Panc1 (cell line): Measurements from ENCODE around the gene FTO. TPM values are rescaled to one million over a fixed set of nuclear protein-coding genes. Genes with fewer than 3 reads are reported as not detected.

Source experiments
- ATAC-seq: fragments of 200-7000 bp; cut with Tn5 transposase; 2 replicates; pipeline ENCODE4 v1.9.1; 2020; ENCODE audit warnings: mild to moderate bottlenecking, moderate library complexity
- BruUV-seq: library from RNA; stranded (reverse); fragments of 400-500 nt; replicated peaks from 2 replicates; lab custom pipeline; 2021; lab: Mats Ljungman, UMichigan
- CTCF ChIA-PET: fragments of 300-600 bp; sonication (Branson Sonifier 250); formaldehyde crosslinking; loops from one replicate; lab custom pipeline; 2022; ENCODE audit warnings: antibody characterized with exemption; lab: Charles Lee
- POLR2A ChIA-PET: fragments of 300-600 bp; sonication (Branson Sonifier 250); formaldehyde crosslinking; loops from one replicate; lab custom pipeline; 2022; ENCODE audit warnings: antibody characterized with exemption; lab: Charles Lee
- DNase-seq: peaks from one replicate; pipeline ENCODE4 v3.0.0-alpha.2; 2010; ENCODE audit warnings: low read depth, low spot score
- H3K27ac ChIP-seq: 2 replicates; pipeline ENCODE4 v1.5.1; 2011; ENCODE audit warnings: mild to moderate bottlenecking, low read length, inconsistent platforms
- H3K27me3 ChIP-seq: fragments of 200-500 bp; sonication (Bioruptor generic); 2 replicates; pipeline ENCODE4 v1.6.0; 2014; ENCODE audit warnings: low read length, inconsistent platforms; ENCODE audit not compliant: control insufficient read depth, insufficient read depth
- H3K36me3 ChIP-seq: fragments of 200-500 bp; sonication (Bioruptor generic); 2 replicates; pipeline ENCODE4 v1.5.1; 2014; ENCODE audit warnings: inconsistent platforms, mild to moderate bottlenecking, low read length, moderate library complexity; ENCODE audit not compliant: control insufficient read depth, insufficient read depth
- H3K4me1 ChIP-seq: 2 replicates; pipeline ENCODE4 v1.5.1; 2011; ENCODE audit warnings: inconsistent platforms, mild to moderate bottlenecking, low read length, moderate library complexity; ENCODE audit not compliant: control insufficient read depth, insufficient read depth
- H3K4me3 ChIP-seq, 2 experiments: 2 replicates each; pipeline ENCODE4 v1.5.1; 2011 to 2012; ENCODE audit warnings: low read depth in 2 of 2, low read length in 2 of 2, mild to moderate bottlenecking in 2 of 2, inconsistent platforms in 1 of 2, moderate library complexity in 1 of 2
- H3K9me3 ChIP-seq: fragments of 200-500 bp; sonication (Bioruptor generic); 2 replicates; pipeline ENCODE4 v1.5.1; 2014; ENCODE audit warnings: low read depth, mild to moderate bottlenecking, inconsistent platforms, low read length, moderate library complexity; ENCODE audit not compliant: control insufficient read depth, insufficient read depth
- CTCF ChIP-seq: fragments of 450-650 bp; IDR thresholded peaks from 2 replicates; pipeline ENCODE4 v1.5.1; 2017; ENCODE audit warnings: mild to moderate bottlenecking
- POLR2AphosphoS5 ChIP-seq: IDR thresholded peaks from 2 replicates; pipeline ENCODE4 v1.6.1; 2012; ENCODE audit warnings: mild to moderate bottlenecking, low read depth, low read length, moderate library complexity
- REST ChIP-seq, 2 experiments: IDR thresholded peaks; 2 replicates each; pipeline ENCODE4 v1.6.1; 2011 to 2012; ENCODE audit warnings: low read depth in 2 of 2, control low read depth in 1 of 2, low read length in 1 of 2, mild to moderate bottlenecking in 1 of 2, moderate library complexity in 1 of 2; ENCODE audit not compliant: insufficient read depth in 1 of 2
- SIN3A ChIP-seq: IDR thresholded peaks from 2 replicates; pipeline ENCODE4 v1.6.1; 2012; ENCODE audit warnings: low read depth, mild to moderate bottlenecking, low read length, moderate library complexity, borderline replicate concordance; ENCODE audit not compliant: insufficient read depth
- TCF7L2 ChIP-seq: IDR thresholded peaks from 2 replicates; pipeline ENCODE4 v1.6.1; 2011; ENCODE audit warnings: mild to moderate bottlenecking, low read depth, low read length, inconsistent platforms
- in situ Hi-C: cut with HindIII; loops from 2 replicates; pipeline ENCODE4 v1.10.0; 2016; ENCODE audit warnings: low sequenced_read_pairs, low pct_unique_long_range_greater_than_20kb
- intact Hi-C: fragments of 100-400 bp; cut with micrococcal nuclease; formaldehyde crosslinking; loops from one replicate; pipeline ENCODE4 v1.10.0; 2022; ENCODE audit not compliant: unreplicated experiment
- total RNA-seq: library from RNA; stranded (reverse); gene quantifications from one replicate; pipeline ENCODE4 v1.2.1, GENCODE V29; 2021; ENCODE audit not compliant: unreplicated experiment

Gene FTO
- total RNA-seq, 1 experiment from 2014 or later = 38.2 TPM

- TF ChIP-seq POLR2AphosphoS5 (no peak), TCF7L2 (no peak), CTCF (no peak), SIN3A (no peak), REST (IDR thresholded peaks at IDR 0.05; ENCODE audit: insufficient read depth in 1 of 2, low read depth in 2 of 2, low read length in 1 of 2) (no peak)
- ChIA-PET CTCF (no interaction called here), POLR2A (no interaction called here)
- Histone ChIP-seq H3K4me1 (no peaks in the 10 kb centered on the region), H3K27me3 (no peaks in the 10 kb centered on the region), H3K36me3 (no peaks in the 10 kb centered on the region), H3K4me3 (no peak overlapping the region), H3K27ac (no peak overlapping the region), H3K9me3 (no peaks in the 10 kb centered on the region)
- intact Hi-C loops = no loop called here
- DNase-seq (no peak), ATAC-seq (no peak)
- BruUV-seq = no TSS peak
- in situ Hi-C loops = no loop called here
These were observed 417.0 kb downstream of the FTO start for GRCh38 chr16:54120846-54121480.

GRCh38 chr16:54121539-54122295, 417.8 kb downstream of the FTO start:
- CTCF ChIA-PET = no interaction called here
- POLR2A ChIA-PET = no interaction called here
- H3K36me3 ChIP-seq = no peaks in the 10 kb centered on the region
- H3K27ac ChIP-seq = no peak overlapping the region
- in situ Hi-C loops (no loop called here), intact Hi-C loops (no loop called here)
- ATAC-seq (no peak), DNase-seq (no peak)
- no peaks in the 10 kb centered on the region for H3K27me3 ChIP-seq
- no peak overlapping the region for H3K4me3 ChIP-seq
- no peaks in the 10 kb centered on the region for H3K9me3 ChIP-seq
- H3K4me1 ChIP-seq = no peaks in the 10 kb centered on the region
- TF ChIP-seq POLR2AphosphoS5 (no peak), REST (IDR thresholded peaks at IDR 0.05; ENCODE audit: insufficient read depth in 1 of 2, low read depth in 2 of 2, low read length in 1 of 2) (no peak), CTCF (no peak), SIN3A (no peak), TCF7L2 (no peak)
- BruUV-seq = no TSS peak
